ENCODE measurements around the gene NT5M.

The NT5M gene

GRCh38 chr17:17303847-17304490, 796 bp downstream of the NT5M start:
- no peak for DNase-seq

- DNase-seq, result no peak
Measured at GRCh38 chr17:17304521-17304985, 1.4 kb downstream of the NT5M start.

DNA sequence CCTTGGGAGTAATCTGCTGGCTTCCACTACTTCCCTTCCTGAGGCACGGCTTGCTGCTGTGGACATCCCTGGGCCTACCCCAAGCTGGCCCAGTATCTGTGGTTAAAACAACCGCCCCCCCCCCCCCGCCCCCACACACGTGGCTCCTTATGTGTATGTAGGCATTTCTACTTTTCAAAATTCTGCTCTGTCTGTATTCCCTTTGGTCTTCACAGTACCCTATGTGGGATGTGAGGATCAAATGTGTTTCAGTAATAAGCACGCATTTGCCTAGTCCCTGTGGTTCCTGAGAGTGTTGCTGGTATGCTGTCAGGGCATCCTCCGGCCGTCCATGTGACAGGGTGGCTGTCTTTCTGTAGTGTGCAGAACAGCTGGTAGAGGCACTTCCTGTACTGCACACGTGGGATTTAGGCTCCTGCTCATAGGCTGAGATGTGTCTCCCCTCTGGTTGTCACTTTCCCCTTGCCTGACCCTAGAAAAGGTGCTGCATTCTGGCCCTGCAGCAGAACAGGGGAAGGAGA, 2.2 kb downstream of the NT5M start:
- peak; percentile 47 for DNase-seq

GRCh38 chr17:17309356-17309755, 6.2 kb downstream of the NT5M start:
- DNase-seq, result no peak

GRCh38 chr17:17313350-17313991, 10.3 kb downstream of the NT5M start:
- DNase-seq, result peak; percentile 48

DNA sequence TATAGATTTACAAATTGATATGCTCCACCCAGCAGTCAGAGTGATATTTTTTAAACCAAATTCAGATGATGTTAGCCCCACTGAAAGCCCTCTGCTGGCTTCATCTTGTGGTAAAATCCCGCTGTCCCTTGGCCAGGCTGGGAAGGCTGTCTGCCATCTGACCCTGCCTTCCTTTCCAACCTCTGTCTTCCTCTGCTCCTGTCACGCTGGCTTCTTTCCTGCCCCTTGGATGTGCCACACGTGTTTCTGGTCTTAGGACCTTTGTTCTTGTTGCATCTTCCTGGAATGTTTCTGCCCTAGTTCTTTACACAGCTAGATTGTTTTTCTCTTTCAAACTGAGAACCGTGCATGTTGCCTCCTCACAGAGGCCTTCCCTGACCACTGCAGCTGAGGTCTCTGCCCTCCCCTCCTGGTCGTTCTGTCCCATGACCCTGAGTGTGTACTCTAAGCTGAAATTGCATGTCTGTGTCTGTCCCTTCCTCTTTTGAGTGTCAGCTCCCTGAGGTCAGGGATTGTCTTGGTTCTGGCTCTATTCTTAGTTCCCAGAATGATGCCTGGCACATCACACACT, 11.4 kb downstream of the NT5M start:
- no peak for DNase-seq

DNA sequence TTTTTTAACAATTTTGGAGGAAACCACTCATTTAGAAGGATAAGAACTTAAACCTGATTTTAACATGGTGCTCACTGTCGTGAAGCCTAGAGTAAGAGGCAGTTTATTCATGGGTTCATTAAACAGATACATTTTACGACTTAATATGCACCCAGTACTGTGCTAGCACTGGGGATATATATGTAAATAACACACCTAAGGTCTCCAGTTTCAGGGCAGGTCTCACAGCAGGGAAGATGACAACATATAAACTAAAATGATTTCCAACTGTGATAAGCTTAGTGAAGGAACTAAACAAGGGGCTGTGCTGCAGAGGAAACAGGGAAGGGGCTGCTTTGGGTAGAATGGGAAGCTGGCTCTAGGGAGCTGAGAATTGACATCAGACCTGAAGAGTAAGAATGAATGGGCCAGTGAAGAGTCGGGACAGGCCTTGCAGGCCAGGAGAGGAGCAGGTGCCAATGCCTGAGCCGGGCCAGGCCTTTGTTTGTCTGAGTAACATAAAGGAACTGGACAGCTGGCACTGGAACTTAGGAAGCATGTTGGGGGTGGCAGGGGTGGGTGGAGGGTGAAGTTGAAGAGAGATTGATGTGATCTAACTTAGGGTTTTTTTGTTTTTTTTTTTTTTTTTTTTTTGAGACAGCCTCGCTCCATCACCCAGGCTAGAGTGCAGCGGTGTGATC, 12.1 kb downstream of the NT5M start:
- DNase-seq, result no peak

GRCh38 chr17:17320188-17320910, 17.2 kb downstream of the NT5M start:
- no peak for DNase-seq

DNA sequence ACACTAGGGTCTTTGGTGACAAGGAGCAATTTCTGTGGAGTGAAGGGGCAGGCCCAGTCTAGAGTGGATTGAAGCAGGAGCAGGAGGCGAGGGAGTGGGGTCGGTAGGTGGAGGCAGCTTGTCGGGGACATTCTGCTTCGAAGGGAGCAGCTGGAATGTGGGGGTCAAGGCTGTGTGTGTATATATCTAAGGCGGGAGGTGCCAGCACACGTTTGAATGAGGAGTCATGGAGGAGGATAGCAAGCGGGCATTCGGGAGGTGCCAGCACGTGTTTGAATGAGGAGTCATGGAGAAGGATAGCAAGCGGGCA, 17.7 kb downstream of the NT5M start:
- no peak for DNase-seq

DNA sequence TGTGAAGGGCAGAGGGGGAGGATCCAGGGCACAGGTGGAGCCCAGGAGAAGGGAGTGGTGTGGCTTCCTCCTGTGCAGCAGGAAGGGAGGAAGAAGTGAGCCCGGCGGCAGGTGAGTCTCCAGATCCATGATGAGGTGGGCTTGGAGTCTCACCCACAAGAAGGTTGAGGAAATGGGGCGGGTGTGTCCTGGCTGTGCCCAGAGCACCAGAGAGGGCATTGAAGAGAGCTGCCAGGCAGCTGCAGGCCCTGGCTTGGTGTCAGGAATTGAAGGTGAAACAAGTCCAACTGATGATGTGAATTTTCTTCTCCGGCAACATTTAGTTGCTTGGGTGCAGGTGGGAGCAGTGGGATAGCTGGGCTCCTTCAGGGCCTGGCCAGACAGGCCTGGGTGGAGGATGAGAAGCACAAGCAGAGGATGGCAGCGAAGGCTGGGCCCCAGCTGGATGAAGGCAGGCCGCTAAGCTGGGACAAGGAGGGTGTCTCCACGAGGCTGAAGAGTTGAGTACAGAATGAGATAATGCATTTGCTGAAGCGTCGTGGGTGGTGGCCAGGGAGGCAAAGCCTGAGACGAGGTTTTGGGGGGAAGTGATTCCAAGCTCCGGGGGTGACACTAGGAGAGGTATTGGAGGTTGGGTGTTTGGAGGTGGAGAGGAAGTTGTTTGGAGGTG, 18.3 kb downstream of the NT5M start:
- DNase-seq, result no peak

DNA sequence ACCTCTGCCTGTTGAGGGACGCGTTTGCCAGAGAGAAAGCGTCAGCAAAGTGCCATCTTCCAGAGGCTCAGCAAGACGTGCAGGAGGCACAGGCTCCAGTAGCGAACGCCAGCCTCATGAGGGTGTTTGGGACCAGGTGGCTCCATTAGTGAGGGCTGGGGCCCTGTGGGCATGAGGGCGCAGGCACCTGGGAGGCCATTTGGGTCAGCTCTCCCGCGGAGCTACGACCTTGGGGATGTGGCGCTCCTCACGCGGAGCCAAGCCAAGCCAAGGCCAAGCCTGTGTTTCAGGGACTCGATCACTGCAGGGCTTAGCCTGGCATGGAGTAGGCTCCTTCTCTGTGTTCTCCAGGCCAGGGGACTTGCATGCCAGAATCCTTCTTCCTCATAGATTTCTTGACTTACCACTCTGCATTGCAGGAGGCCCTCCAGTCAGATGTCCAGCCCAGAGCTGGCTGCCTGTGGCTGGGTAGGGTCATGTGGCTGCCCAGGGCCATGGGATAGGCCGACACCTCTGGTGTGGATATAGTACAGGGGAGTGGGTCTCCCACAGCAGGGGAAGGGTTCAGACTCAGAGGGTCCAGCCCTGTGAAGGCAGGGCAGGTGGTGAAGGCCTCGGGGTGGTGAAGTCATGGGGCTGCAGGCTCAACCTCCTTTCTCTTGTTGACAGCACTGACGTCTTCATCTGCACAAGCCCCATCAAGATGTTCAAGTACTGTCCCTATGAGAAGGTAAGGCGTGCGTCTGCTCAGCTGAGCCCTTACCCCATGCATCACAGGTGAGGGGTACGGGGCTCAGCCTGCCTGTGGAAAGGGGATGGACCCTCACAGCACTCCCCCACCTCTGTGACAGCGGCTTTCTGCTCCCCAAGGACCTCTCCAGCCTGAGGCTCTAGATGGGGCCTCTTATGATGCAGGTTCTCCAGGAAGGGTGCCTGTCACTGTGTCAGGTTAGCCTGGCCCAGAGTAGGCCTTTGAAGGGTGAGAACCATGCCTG, 19.6 kb downstream of the NT5M start:
- DNase-seq, result no peak

DNA sequence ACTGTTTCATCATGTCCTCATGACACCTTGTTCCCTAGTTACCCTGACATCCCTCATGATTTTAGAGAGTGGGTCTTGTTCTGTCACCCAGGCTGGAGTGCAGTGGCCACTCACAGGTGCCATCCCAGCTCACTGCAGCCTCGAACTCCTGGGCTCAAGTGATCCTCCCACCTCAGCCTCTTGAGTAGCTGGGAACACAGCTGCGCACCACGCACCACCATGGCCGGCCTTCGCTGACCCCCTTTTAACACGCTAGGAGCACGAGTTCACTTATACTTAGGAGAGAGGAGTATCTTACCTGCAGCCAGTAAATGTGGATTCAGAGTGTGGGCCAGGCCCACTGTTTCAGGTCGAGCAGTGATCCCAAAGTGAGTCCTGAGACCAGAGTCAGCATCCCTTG, 21.4 kb downstream of the NT5M start:
- no peak for DNase-seq

GRCh38 chr17:17325228-17325627, 22.1 kb downstream of the NT5M start:
- DNase-seq, result no peak

DNA sequence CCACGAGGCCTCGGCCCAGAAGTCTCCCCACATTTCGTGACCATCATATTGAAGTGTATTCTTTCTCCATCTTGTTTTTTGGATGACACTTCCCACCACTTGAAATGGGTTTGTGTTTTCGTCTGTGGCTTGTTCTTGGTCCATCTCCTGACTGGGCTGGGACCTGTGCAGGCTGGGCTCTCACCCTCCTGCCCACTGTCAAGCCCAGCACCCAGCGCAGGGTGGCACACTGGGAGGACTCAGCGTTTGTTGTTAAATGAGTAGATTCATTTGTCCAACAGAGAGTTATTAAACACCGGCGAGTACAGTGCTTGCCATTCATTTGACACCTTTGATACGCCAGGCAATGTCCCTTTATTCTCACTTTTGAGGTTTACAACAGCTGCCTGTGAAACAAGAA, 22.6 kb downstream of the NT5M start:
- no peak for DNase-seq

DNA sequence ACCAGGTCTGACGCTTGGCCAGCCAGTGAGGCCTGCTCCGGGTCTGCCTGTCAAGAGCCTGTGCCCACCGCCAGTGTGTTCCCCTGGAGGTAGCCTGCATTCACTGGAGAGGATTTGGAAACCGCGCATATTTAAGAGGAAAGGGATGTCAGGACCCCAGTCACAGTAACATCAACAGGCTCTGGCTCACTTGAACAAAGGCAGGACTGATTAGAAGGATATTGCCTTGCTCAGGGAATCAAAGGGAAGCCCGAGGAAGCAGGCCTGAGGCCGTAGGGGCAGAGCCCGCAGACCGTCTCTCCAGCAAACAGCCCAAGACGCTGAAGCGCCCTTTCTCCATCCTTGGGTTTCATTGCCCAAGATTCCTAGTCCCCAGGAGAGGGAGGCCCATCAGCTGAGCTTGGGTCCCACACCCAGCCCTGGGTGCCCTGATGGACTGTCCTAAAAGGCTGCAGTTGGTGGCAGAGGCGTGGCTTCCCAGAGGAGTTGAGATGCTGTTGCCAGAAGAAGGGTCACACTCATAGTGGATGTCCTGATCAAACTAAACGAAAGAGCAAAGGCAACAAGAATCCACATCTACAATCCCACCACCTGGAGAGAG, 23.2 kb downstream of the NT5M start:
- DNase-seq, result no peak

DNA sequence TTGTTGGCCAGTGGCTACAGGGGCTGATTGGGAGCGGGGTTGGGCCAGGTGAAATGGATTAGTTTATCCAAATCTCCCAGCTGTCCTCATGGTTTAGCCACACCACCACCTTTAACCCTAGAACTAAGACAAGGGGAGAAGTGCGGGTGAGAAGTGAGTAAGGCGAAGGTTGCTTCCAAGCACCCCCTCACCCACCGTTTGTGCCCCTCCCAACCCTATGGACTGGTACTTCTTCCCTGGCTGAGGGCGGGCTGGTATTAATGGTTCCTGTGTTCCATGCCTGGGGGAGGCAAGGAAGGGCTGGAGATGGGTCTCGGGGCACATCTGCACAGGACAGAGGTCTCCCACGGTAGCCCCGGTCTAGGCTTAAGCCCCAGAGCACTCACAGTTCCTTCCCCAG, 25.1 kb downstream of the NT5M start:
- no peak for DNase-seq

DNA sequence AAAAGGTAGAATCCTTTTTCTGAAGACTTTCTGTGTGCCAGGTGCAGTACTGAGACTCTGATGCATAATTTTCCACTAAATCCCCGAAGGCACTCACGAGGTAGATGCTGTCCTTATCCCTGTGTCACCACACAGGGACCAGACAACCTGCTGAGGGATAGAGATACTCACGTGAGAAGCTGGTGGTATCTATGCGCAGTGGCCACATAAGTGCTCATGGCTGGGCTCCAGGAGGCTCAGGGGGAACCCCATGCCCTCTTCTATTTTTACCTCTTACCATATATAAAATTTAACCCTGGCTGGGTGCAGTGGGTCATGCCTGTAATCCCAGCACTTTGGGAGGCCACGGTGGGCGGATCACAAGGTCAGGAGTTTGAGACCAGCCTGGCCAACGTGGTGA, 38.3 kb downstream of the NT5M start:
- no peak for DNase-seq

GRCh38 chr17:17342242-17342945, 39.2 kb downstream of the NT5M start:
- DNase-seq, result no peak

DNA sequence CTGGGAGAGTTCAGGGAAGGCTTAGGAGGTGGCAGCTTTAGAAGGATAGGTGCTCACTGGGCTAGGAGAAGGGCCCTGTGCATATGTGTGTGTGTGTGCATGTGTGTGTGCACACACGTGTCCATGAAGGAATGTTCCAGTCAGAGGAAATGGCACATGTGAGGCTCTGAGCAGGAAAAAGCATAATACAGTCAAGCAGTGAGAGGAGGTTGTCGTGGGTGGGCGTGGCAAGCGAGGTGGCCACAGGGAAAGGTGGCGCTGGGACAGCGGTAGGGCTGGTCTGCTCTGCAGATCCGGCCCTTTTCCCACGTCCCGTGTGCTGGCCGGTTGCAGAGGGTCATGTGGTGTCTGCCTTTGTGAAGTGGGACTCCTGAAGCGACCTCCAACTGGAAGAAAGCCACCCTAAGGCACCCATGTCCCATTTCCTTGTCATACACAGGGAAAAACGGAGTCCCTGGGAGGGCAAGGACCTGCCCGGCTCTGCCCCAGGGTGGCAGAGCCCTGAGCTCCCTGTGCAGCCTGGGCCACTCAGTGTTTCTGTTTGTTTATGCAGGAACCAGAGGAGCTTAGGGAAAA, 40.1 kb downstream of the NT5M start:
- DNase-seq, result peak; percentile 25

All from activated CD4-positive, CD25-positive, alpha-beta regulatory T cell treated with anti-CD3 and anti-CD28 coated beads, Interleukin-2, amount 50 U/mL, for 72 hours (primary cell).